Left lobe of liver (tissue), 2 donors: Measurements from ENCODE around the gene PSMC5. TPM values are rescaled to one million over a fixed set of nuclear protein-coding genes. Genes with fewer than 3 reads are reported as not detected.
"Not testable (repeated sequence)": the region's sequence is repeated elsewhere in the genome, so short reads cannot be mapped to it uniquely, and the experiment has no call there.

Experiments used
- ATAC-seq: fragments of 200-7000 bp; cut with Tn5 transposase; one replicate; pipeline ENCODE4 v1.9.1; 2020; ENCODE audit warnings: mild to moderate bottlenecking, moderate library complexity
- DNase-seq: peaks from one replicate; pipeline ENCODE4 v3.0.0-alpha.2; 2020; ENCODE audit warnings: low spot score
- total RNA-seq: library from RNA; stranded (reverse); gene quantifications from one replicate; pipeline ENCODE4 v1.2.1, GENCODE V29; 2021
- donor health status: DM: no; HTN: no; CAD: no; lungs with moderate emphysema.
- donor health status: DM: no; HTN: yes; CAD: no.

PSMC5 gene
- total RNA-seq, 1 donor from 2014 or later = 67.0 TPM

DNA sequence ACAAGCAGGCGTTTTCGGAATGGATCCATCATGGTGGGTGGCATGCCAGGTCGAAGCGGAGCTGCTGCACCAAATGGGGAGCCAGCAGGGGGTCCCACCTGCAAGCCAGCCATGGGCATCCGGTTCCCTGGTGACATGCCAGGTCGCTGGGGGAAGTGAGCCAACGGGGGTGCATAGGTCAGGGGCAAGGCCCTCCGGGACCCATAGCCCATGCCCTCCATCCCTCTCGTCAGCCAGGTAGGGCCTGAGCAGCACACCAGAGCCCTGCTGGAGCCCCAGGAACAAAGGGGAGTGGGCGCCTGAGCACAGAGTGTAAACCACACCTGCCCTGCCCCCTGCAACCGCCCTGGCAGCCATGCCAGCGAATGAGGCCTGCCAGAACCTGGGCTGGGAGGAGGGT lies 10.2 kb downstream of the PSMC5 start:
- no peak for ATAC-seq
- DNase-seq = no peak

DNA sequence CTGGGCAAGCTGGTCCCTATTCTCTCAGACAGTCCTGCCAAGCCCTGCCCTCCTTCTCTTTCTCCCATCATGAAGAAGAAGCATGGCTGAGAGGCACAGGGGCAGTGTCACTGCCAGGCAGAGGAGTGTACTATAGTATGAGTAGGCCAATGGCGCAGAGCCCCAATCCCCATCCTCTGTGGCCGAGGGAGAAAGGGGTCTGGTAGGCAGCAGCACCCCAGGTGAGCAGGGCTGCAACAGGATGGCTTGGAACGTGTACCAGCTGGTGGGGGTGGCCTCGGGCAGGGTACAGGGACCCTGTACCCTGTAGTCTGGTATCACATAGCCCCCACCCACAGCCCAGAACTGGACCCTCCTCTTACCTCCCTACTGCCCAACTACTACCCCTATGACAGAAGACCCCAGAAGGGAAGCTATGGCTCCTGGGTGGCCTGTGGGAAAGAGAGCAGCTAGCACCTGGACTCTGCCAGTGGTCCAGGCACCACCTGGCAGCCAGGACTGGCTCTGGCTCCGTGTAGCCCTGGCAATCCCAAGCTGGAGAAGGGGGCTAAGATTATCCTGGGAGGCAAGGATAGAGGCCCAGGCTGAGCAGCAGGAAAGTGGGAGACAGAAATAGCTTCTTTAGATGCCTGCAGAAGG lies 10.8 kb downstream of the PSMC5 start:
- DNase-seq = no peak
- ATAC-seq = peak; percentile 2

DNA sequence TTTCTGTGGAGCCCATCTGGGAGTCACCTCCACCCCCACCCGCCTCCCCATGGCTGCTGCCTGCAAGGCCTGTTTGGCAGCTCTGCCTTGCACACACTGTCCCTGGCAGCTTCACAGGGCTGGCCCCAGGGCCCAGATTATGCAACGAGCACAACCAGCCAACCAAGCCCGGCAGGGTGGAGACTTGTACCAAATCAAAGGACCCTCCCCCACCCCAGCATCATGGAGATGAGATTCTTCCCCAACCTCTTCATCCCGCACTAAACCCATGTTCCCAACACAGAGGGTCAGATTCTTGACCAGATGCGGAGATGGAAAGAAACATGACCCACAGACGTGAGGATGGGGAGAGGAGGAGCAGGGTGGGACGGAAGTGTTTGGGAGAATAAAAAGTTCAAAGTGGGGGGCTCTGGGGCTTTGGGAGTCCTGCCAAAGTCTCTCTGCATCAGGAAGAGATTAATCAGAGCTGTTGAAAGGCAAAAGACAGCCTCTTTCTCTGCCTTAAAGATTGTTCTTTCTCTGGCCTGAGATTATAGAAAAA lies 11.5 kb downstream of the PSMC5 start:
- peak; percentile 56 for ATAC-seq
- peak; percentile 97 for DNase-seq

DNA sequence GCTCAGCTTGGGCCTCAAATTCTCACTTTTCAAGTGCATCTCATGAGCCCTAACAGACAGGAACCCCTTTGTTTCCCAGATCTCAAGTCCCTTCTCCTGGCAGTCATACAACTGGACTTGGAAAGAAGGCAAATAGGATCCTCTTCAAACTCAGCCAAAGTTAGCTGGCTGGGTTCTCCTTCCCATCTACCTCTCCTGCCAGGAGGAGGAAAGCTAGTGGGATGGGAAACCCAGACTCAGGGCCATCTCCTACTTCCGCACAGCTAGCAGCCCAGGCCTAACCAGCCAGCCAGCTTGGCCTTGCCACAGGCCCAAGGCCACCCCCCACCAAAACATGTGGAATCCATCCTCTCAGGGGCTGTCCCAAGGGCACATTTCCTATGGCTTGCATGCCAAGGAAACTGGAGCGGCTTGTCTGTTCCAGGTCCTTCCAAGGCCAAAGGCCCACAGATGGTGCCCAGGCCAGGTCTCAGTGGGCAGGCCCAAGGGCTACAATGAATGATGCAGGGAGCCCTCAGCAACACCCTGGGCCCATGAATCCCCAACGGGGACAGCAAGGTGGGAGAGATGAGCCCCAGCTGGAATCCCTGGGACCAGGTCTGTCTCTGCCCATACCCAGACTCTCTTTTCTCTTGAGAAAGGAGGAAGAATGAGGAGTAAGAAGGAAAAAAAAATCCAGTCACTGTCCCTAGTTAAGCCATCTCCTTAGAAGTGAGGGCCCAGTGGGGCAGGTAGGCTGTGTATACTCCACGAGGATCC lies 13.5 kb downstream of the PSMC5 start:
- no peak for ATAC-seq
- DNase-seq = no peak

DNA sequence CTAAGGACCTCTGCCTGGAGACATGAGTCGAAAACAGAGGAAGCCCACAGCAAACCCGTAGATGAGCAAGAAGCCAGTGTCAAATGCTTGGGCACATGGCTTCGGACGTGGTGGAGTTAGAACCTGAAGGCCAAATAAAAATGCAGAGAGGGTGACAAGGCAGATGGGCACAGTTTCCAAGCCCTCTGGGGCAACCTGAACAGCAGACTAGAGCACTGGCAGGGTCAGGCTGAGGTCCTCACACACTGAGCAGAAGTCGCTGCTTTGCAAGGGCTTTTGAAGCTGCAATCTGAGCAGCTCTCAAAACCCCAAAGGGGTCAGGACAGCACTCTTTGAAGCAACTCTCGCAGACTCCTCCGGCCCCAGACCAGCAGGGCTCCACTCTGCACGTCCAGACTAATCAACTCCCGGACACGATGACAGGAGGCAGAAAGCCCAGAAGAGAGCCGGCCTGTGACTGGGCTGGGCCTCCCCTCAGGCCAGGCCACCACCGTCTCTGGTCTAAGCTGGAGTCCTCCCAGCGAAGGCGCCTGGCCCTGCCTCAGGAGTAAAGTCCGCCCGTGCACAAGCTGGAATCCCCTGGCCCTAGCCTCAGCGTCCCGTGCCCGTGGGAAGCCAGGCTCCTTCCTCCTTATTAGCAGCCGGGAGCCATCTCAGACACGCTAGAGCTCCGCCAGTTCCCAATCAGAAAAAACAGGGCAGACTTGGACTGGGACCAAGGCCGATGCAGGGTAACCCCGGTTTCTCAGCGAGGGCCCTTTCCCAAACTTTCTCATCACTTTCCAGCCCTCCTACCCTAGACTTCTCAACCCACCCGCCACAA lies 14.3 kb downstream of the PSMC5 start:
- DNase-seq (peak; percentile 79), ATAC-seq (peak; percentile 32)

DNA sequence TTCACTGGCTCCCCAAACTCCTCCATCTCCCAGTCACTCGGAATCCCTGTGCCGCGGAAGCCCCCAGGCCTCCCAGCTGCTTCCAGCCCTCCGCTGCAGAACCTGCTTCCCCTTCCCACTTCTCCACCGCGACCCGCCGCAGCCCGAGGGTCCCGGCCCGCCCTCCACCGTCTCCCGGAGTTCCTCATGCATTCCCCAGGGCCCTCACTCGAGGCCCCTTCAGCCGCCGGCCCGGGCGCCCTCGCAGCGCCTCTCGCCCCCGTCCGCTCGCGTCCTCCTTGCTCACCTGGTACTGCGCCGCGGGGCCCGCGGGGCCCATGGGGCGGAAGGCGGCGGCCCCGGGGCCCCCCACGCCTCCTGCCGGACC lies 14.9 kb downstream of the PSMC5 start:
- no peak for ATAC-seq
- no peak for DNase-seq

DNA sequence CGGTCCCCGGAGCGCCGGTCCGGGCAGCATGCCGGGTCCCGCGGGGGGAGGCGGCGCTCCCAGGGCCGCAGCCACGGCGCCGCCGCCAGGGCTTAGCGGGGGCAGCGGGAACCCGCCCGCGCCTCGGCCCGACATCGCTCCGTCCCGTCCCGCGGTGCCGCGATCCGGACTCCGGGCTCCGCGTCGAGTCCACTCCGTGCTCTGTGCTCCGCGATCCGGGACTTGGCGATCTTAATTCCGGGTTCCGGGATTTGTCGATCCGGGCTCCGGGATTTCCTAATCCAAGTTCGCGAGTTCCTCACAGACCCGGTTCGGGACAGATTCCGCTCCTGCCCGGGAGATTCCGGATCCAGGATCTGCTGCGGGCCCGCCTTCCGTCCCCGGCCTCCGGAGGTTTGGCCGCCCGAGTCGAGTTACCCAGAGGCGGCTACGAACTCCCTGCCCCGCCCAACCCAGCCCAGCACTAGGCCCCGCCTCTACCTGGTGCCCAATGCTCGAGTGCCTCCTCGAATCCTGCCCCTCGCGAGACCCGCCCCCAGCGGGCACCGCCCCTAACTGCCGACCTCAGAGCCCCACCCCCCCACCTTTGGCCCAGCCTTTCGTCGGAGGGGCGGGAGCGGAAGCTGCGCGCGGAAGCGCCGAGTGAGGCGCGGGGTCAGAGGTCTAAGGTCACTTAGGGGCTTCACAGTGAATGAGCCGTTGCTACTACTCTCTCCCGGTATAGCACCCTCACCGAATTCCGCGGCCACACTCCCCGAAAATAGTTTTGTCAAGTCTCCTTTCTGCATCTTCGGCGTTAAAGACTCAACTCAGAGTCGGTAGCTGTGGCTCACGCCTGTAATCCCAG lies 15.5 kb downstream of the PSMC5 start, which contains the start of gene SMARCD2:
Gene SMARCD2 (minus strand): TSS at position 146 of the 847 bp plus-strand sequence. CDS start 11 bp downstream, at position 135.
- DNase-seq (peak; percentile 99), ATAC-seq (peak; percentile 81)

DNA sequence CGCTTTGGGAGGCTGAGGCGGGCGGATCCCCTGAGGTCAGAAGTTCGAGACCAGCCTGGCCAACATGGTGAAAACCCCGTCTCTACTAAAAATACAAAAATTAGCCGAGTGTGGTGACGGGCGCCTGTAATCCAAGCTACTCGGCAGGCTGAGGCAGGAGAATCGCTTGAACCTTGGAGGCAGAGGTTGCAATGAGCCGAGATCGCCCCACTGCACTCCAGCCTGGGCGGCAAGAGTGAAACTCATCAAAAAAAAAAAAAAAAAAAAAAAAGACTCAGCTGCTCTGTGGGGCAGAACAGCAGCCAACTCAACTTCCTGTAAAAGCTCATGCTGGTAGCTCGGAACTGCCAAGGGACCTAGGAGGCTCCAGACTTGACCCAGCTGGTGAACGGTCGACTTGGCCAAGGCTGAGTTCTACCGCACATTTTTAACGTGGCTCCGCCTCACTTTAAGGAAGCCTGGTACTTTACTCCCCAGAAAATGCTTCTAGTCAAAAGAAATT lies 16.2 kb downstream of the PSMC5 start:
- DNase-seq = not testable (repeated sequence)
- ATAC-seq = peak; percentile 6

DNA sequence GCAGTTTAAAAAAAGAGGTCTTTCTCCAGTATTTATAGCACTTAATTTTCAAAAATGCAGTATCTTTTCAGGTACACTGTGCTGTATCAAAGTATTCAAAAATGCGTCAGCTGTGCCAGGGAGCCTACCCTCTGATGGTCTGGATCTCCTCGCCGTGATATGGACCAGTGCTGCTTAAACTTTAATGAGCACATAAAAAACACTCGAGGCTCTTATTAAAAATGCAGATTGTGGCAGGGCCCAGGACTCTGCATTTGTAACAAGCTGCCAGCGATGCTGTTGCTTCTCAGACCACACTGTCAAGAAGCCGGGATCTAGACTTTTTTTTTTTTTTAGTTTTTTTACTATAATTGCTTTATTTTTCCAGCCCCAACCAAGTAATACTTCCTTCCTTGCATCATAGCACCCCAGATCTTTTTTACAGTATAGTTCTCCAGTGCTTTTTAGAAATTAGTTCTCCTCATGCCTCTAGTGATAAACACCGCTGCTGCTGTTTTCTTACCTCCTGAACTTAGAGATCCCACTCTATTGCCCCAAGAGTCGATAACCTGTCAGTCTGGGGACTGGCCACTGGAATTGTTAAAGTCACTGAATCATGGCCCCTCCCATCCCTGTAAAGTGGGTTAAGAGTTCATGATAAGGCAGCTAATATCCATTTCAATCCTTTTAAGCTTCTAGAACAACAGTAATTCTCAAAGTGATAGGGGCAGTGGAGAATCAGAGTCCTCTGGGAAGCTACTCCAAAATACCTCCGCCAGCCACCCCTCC lies 16.9 kb downstream of the PSMC5 start:
- no peak for ATAC-seq
- DNase-seq = no peak

DNA sequence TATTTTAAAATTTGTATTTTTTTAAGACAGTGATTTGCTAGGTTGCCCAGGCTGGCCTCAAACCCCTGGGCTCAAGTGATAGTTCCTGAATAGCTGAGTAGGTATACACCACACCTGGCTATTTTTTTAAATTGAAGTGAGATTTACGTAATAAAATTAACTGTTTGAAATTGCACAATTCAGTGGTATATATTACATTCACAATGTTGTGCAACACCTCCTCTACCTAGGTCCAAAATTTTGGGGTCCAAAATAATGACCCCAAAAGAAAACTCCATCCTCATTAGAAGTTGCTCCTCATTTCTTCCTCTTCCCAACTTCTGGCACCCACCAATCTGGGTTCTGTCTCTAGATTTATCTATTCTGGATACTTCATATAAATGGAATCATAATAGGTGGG lies 18.3 kb downstream of the PSMC5 start:
- ATAC-seq (no peak), DNase-seq (no peak)

DNA sequence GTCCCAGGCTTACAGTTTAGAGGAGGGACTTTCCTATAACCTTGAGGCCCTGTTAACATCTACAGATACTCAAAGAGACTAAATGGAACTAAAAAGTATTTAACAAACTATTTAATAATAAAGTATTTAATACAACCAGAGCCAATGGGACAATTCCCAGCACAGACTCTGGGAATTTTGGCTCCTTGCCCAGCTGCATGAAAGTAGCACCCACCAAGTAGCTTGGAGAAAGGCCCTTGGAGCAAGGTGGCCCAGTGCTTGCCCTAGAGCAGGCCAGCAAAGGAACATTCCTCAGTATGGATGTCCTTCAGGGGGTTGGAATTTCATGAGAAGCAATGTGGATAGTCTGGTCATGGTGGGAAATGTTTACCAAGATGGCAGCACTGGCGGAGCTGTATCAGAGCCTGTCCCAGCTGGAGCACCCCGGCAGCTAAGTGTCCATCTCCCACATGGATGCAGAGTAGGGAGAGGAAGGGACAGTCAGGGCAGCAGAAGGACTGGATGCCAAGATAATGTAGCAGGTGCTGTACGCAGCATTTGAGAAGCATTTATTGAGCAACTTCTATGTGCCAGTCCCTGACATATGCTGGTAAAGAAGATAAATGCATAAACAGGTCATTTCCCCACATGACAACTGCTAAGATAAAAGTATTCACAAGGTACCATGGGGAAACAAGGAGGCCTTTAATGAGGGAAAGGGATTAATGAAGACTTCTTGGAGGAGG lies 20.5 kb downstream of the PSMC5 start:
- ATAC-seq = no peak
- DNase-seq = no peak

DNA sequence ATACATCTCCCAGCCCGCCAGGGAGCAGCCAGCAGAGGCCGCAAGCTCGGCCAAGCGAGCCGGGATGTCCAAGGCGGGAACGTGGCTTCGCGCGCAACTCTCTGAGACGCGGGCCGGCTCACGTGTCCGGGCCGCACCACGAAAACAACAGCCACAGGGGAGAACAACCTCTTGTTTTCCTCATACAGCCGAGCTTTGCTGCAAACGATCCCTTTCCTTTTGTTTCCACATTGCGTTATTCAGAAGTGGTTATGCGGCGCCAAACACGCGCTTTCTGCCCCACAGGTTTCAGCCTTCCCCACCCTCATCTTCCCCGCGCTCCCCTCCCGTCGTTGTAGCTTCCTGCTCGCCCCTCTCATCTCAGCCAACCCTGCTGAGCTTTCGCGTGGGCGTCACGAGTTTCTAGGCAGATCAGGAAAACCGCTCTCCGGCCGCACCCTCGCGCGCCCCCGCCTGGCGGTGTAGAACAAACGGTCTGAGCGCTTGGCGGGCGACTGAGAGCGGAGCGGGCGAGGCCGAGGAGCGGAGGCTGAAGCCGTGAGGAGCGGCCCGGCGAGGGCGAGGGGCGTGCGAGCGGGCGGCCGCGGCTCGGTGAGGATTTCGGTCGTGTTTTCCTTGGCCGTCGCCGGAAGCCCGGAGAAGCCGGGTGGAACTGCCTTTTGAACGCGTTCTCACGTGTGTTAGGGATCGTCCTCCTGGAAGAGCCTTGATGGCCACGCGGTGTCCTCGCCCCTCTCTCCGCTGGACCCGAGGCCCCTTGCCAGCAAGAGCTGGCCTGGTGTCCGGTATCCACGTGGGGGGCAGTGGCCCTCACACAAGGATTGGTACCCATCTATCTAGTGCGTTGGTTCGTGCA lies 21.8 kb downstream of the PSMC5 start:
- ATAC-seq = peak; percentile 99
- peak; percentile 95 for DNase-seq

DNA sequence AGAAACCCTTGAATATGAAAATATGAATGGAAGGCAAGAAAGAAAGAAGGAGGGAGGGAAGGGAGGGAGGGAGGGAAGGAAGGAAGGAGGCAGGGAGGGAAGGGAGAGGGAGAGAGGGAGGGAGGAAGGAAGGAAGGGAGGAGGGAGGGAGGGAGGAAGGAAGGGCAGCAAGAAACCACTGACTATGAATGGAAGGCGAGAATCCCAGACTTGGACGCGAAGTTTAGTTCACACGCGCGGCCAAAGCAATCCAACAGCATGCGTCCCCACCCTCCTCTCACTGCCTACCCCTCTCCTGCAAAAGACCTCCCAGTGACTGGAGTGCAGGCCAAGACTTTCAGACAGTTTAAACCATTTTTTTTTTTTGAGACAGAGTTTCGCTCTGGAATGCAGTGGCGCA lies 23.2 kb downstream of the PSMC5 start:
- ATAC-seq = no peak

DNA sequence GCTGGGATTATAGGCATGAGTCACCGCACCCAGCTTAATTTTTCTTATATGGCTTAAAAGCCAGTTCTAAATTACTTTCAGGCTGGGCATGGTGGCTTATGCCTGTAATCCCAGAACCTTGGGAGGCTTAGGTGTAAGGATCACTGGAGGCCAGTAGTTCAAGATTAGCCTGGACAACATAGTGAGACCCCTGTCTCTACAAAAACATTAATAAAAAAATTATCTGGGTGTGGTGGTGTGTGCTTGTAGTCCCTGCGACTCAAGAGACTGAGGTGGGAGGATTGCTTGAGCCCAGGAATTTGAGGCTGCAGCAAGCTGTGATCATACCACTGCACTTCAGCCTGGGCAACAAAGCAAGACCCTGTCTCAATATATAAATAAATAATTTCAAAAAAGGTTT lies 26.0 kb downstream of the PSMC5 start:
- no peak for DNase-seq
- no peak for ATAC-seq

More for the DNA sequence above, 23.2 kb downstream of the PSMC5 start:
- DNase-seq = no peak

DNA sequence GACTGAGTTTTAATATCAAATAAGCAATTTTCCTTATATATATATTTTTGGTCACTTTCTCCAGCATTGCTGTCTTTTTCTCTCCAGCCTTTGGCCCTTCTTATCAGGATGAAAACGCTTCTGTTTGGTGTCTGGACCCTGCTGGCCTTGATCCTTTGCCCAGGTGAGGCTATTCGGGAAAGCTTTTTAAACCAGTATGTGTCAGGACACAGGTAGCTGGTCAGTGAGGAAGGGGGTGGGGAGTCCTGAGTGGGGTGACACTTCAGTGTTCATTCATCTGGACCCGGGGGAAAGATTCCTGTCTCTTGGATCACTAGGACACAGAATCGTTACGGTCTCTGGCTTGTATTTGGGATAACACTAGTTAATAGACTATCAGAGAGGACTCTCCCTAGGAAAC lies 27.5 kb downstream of the PSMC5 start:
- no peak for DNase-seq
- ATAC-seq = no peak

DNA sequence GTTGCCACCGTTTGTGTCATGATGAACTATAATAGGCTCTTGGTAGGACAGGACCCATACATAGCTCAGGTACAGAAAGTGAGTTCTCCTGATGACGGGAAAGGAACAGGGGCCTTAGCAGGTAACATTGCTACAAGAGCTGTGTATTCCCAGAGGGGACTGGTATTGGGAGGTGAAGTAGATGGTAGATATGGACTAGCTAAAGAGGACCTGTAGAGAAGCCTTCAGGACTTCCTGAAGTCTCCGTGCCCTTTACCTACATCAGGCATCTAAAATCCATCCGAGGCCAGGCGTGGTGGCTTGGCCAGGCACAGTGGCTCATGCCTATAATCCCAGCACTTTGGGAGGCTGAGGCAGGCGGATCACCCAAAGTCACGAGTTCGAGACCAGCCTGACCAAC lies 28.0 kb downstream of the PSMC5 start:
- DNase-seq = no peak
- ATAC-seq = no peak

DNA sequence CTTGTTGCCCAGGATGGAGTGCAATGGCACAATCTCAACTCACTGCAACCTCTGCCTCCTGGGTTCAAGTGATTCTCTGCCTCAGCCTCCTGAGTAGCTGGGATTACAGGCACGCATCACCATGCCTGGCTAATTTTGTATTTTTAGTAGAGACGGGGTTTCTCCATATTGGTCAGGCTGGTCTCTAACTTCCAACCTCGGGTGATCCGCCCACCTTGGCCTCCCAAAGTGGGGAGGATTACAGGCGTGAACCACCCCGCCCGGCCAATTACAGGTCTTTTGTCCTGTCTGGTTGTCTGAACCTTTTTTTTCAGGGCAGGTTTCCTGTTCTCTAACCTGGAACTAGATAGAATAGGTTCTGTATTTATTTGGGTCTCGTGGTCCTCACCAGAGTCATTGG lies 29.2 kb downstream of the PSMC5 start:
- DNase-seq, ATAC-seq: not testable (repeated sequence)

DNA sequence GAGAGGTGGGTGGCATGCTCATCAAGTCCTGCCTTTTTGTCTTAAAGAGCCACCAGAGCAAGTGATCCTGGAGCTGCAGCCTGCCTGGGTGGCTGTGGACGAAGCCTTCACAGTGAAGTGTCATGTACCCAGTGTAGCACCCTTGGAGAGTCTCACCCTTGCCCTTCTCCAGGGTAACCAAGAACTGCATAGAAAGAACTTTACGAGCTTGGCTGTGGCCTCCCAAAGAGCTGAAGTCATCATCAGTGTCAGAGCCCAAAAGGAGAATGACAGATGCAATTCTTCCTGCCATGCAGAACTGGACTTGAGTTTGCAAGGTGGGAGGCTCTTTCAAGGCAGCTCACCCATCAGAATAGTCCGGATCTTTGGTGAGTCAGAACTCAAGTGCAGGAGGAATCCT lies 32.0 kb downstream of the PSMC5 start:
- ATAC-seq (no peak), DNase-seq (no peak)
